ENCODE results near the gene GOLGA8M.
"Not testable (repeated sequence)": the region's sequence is repeated elsewhere in the genome, so short reads cannot be mapped to it uniquely, and the experiment has no call there.

Gene GOLGA8M

GRCh38 chr15:28712270-28712669 lies at the start of gene GOLGA8M:
Gene GOLGA8M (minus strand): TSS chr15:28712421. CDS start chr15:28712323, 98 bp downstream.
- DNase-seq (ENCODE audit: low spot score); FAIRE-seq: not testable (repeated sequence)

GRCh38 chr15:28742890-28743289 lies 30.7 kb upstream of the GOLGA8M start:
- DNase-seq (ENCODE audit: low spot score); FAIRE-seq: not testable (repeated sequence)

- not testable (repeated sequence) for FAIRE-seq; DNase-seq (ENCODE audit: low spot score)
Measured at GRCh38 chr15:28738590-28739292, 26.5 kb upstream of the GOLGA8M start.

GRCh38 chr15:28738200-28738561 lies 26.0 kb upstream of the GOLGA8M start:
- DNase-seq (ENCODE audit: low spot score); FAIRE-seq: not testable (repeated sequence)

GRCh38 chr15:28737521-28738199 lies 25.4 kb upstream of the GOLGA8M start:
- not testable (repeated sequence) for FAIRE-seq; DNase-seq (ENCODE audit: low spot score)

- FAIRE-seq; DNase-seq (ENCODE audit: low spot score): not testable (repeated sequence)
Measured at GRCh38 chr15:28728061-28728460, 15.8 kb upstream of the GOLGA8M start.

GRCh38 chr15:28727026-28727425 lies 14.8 kb upstream of the GOLGA8M start:
- FAIRE-seq; DNase-seq (ENCODE audit: low spot score): not testable (repeated sequence)

- DNase-seq (ENCODE audit: low spot score), result no peak
- no peak for FAIRE-seq
Measured at GRCh38 chr15:28726102-28726501, 13.9 kb upstream of the GOLGA8M start.

- no peak for FAIRE-seq
- DNase-seq (ENCODE audit: low spot score), result no peak
Measured at GRCh38 chr15:28725556-28725955, 13.3 kb upstream of the GOLGA8M start.

GRCh38 chr15:28723986-28724385 lies 11.8 kb upstream of the GOLGA8M start:
- FAIRE-seq; DNase-seq (ENCODE audit: low spot score): not testable (repeated sequence)

GRCh38 chr15:28719626-28720025 lies 7.4 kb upstream of the GOLGA8M start:
- not testable (repeated sequence) for DNase-seq (ENCODE audit: low spot score); FAIRE-seq

- DNase-seq (ENCODE audit: low spot score); FAIRE-seq: not testable (repeated sequence)
Measured at GRCh38 chr15:28718576-28718975, 6.4 kb upstream of the GOLGA8M start.

GRCh38 chr15:28714176-28714575 lies 2.0 kb upstream of the GOLGA8M start:
- DNase-seq (ENCODE audit: low spot score); FAIRE-seq: not testable (repeated sequence)

GRCh38 chr15:28703927-28704326 lies 8.3 kb downstream of the GOLGA8M start:
- not testable (repeated sequence) for FAIRE-seq; DNase-seq (ENCODE audit: low spot score)

- not testable (repeated sequence) for FAIRE-seq; DNase-seq (ENCODE audit: low spot score)
Measured at GRCh38 chr15:28702427-28702826, 9.8 kb downstream of the GOLGA8M start.

GRCh38 chr15:28694006-28694751 lies 18.0 kb downstream of the GOLGA8M start:
- not testable (repeated sequence) for FAIRE-seq

GRCh38 chr15:28693021-28693420 lies 19.2 kb downstream of the GOLGA8M start:
- not testable (repeated sequence) for FAIRE-seq; DNase-seq (ENCODE audit: low spot score)

More at GRCh38 chr15:28694006-28694751, 18.0 kb downstream of the GOLGA8M start:
- not testable (repeated sequence) for DNase-seq (ENCODE audit: low spot score)

- DNase-seq (ENCODE audit: low spot score); FAIRE-seq: not testable (repeated sequence)
Measured at GRCh38 chr15:28673533-28673932, 38.7 kb downstream of the GOLGA8M start.

GRCh38 chr15:28672122-28672521 lies 40.1 kb downstream of the GOLGA8M start:
- not testable (repeated sequence) for FAIRE-seq; DNase-seq (ENCODE audit: low spot score)

- not testable (repeated sequence) for FAIRE-seq; DNase-seq (ENCODE audit: low spot score)
Measured at GRCh38 chr15:28666402-28666801, 45.8 kb downstream of the GOLGA8M start.

GRCh38 chr15:28664575-28664974 lies 47.6 kb downstream of the GOLGA8M start:
- not testable (repeated sequence) for FAIRE-seq; DNase-seq (ENCODE audit: low spot score)
